ENCODE measurements around the gene BMP8B.
"Not testable (repeated sequence)": the region's sequence is repeated elsewhere in the genome, so short reads cannot be mapped to it uniquely, and the experiment has no call there.

Gene BMP8B

DNA sequence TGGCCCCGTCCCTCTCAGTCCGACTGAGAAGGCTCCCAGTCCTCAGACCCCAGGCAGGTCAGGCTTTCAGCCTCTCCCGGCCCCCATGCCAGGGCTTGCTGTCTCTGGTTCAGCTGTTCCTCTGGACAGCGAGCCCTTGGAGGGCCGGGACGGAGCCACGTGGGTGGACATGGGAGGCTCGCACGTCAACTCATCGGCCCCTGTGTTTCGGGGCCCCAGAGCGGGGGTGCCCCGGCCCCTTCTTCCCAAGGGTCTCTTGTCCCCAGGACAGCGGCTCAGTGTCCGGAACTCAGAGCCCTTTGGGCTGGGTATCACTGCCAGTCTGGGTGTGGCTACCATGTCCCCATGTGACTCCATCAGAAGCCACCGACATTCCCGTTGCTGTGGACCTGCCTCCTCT is 10.8 kb downstream of the BMP8B start:
- not testable (repeated sequence) for DNase-seq

DNA sequence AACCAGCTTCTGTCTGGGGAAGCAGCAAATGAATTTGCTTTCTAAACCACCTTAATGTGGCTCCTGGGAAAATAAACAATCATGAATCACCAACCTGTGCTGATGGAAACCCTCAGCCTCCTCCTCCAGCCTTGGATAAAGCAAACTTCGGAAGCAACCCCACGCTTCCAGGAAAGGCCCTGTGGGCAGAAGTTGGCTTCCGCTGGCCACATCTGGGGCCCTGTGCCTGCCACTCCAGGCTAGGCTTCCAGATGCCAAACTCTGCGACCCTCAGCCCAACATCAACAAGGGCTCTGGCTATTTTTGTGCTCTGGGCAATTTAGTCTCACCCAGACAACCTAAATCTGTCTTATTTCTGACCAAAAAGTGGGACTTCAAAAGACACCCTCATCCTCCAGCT is 11.4 kb downstream of the BMP8B start:
- DNase-seq: no peak

DNA sequence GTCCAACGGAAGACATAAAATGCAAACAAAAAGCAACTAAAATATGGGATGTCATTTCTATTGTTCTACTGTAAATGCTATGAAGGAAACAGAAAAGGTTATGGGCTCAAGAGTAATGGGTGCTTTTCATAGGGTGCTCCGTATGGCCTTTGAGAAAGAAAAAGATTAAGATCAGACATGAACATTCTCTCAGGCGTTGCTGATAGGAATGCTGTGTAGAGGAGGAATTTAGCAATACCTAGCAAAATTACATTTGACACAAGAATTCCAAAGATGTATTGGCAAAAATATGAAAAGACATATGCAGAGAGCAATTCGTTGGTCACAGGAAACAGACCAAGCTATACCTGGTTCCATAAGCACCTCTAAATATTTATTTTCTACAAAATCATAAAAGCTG is 11.8 kb downstream of the BMP8B start:
- no peak for DNase-seq

DNA sequence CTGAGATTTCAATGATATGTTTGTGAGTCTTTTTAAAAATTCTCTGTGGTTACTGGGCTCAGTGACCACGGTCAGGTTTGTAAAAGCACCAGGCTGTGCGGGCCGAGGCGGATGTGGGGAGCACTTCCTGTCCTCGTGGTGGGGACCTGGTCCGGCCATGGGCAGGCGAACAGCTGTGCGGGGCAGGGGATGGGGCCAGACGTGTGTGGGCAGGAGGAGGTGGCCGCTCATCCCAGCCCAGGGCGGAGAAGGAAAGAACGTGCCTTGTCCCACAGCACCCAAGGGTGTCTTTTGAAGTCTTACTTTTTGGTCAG is 12.3 kb downstream of the BMP8B start:
- no peak for DNase-seq

DNA sequence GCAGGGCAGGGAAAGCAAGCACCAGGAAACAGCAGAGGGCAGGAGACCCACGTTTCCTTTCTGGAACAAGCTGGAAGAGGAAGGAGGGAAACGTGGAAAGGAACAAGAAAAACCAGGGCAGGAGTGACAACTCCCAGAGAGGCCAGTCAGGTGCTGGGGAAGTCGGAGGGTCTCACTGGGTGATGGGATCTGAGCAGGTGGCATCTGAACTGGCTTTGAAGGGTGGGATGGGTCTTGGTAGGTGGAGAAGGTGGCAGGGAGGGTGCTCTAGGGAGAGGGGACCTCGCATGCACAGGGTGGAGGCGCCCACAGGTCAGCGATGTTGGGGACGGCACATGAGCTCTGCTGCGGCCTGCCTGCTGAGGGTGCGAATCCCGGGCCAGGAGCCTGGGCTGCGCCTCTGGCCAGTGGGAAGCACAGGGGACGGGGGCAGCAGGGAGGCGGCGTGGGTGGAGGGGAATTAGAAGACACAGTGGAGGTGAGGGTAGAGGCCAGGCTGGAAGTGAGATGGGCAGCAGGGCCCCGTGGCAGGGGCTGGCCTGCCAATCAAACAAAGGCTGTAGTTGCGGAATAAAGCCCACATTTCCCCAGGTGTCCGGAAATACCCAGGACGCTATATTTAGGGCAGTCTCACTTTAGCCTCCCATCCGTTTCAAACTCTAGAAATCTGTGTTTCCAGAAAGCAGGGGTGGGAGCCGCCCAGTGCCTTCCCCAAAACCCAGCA is 12.8 kb downstream of the BMP8B start:
- DNase-seq: not testable (repeated sequence)

GRCh38 chr1:39775141-39775540 is 13.5 kb downstream of the BMP8B start:
- DNase-seq: not testable (repeated sequence)

DNA sequence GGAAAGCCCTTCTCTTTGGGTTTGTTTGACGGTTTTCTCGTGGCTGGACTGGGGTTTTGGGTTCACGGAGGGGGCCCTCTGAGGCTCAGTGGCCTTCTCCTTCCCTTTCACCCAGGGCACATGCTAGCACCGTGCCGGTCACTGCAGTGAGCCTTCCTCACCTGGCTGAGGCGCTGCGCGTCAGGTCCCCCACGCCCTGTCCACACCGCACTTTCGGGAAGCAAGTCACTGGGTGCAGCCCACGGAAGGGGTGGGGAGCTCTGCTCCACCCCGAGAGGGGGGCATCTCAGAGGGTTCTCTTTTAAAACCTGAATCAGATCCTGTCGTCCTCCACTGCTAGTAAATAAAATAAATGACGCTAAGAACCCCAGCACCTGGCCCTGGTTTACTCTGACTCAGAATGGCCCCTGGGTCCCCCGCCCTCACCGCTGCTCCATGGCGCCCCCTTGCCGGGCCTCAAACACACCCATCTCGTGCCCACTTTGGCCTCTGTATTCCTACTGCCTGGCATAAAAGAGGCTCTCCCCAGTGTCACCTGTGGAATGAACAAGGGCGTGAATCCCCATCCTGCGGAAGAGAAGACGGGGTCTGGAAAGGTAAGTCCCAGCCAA is 15.2 kb downstream of the BMP8B start:
- not testable (repeated sequence) for DNase-seq

DNA sequence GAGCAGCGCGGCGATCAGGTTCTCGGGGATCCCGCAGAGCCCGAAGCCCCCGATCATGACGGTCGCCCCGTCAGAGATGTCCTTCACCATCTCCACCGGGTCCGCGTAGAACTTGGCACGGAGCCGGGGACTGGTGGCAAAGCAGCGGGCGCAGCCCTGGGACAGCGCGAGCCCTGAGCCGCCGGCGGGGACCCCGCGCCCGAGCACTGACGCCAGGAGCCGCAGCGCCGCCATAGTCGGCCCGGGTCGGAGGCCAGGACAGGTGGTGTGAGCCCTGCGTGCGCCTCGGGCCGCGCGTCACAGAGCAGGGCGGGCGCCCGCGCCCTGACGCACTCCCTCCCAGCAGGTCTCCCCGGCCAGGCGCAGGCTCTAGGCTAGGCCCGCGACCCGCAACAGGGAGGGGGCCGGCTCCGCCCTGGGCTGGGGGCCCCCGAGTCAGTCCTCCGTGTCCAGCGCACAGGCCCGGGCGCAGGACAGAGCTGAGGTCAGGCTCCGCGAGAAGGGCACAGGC is 17.6 kb downstream of the BMP8B start, which contains the start of gene OXCT2:
TSS of gene OXCT2 (minus strand) at position 327 of the 511 bp plus-strand sequence. CDS start at position 234, 93 bp downstream.
- not testable (repeated sequence) for DNase-seq

- DNase-seq: not testable (repeated sequence)
These were observed 18.3 kb downstream of the BMP8B start for GRCh38 chr1:39770100-39771021.

DNA sequence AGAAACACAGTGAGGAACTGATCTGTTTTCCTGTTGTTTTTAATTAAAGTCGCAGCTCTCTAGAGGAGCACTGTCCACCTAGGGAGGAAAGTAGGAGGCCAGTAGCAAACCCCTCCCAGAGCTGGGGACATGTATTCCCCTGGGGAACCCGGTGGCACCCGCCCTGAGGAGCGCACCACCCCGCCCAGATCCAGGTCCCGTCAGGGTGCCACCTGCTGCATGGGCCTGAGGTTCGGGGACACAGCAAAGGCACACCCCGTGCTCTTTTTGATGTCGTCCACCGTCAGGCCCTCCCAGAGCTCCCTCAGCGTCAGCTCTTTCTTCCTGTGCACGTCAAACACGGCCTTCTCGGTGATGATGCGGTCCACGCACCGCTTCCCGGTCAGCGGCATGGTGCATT is 19.2 kb downstream of the BMP8B start:
- DNase-seq: not testable (repeated sequence)

- not testable (repeated sequence) for DNase-seq
These were observed 22.2 kb downstream of the BMP8B start for GRCh38 chr1:39766466-39766865.

- not testable (repeated sequence) for DNase-seq
These were observed 24.2 kb downstream of the BMP8B start for GRCh38 chr1:39764512-39764911.

GRCh38 chr1:39763619-39764374 is 24.9 kb downstream of the BMP8B start:
- DNase-seq: not testable (repeated sequence)

GRCh38 chr1:39762550-39763540 is 25.8 kb downstream of the BMP8B start:
- no peak for DNase-seq

DNA sequence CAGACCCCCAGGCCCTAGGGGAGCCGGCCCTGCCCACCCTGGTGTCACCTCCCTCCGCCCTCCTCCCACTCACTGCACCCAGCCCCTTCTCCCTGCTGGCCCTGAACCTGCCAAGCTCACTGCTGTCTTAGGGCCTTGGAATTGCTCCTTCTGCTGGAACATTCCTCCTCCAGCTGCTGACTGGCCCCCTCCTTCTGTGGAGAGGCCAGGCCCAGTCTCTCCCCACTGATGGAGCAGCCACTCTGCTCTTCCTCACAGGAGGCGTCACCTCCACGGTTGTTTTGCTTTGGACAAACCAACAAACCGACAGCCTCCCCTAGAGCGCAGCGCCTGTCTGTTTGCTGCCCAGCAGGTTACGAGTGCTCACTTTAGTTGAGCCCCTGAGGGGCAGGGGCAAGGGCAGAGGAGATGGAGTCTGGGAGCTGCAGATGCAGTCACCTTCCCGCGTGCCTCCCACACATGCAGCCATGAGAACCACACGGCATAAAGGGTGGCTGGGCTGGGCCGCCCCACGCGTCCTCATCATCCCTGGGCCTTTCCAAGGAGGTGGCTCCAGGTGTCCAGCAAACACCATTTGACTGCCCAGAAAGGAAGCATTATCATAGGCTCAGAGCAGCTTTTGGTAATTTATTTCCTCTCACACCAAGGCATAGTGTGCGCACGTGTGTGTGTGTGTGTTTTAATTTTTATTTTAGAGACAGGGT is 27.0 kb downstream of the BMP8B start:
- no peak for DNase-seq

DNA sequence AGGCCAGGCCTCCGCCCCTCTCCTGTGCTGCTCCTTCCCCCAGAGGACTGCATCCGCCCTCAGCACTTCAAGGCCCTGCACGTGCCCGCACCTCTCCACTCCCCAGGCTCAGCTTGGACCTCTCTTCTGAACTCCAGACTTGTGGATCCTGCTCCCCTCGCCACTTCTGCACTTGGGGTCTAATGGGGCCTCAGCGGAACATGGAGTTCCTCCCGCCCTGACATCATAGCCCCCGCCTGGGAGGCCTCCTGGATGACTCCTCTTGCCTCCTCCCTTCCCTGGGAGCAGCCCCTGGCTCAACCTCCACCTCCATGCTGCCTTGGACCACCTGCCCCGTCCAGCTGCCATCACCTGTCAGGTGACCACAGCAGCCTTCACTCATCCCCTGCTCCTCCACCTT is 27.6 kb downstream of the BMP8B start:
- DNase-seq: no peak

DNA sequence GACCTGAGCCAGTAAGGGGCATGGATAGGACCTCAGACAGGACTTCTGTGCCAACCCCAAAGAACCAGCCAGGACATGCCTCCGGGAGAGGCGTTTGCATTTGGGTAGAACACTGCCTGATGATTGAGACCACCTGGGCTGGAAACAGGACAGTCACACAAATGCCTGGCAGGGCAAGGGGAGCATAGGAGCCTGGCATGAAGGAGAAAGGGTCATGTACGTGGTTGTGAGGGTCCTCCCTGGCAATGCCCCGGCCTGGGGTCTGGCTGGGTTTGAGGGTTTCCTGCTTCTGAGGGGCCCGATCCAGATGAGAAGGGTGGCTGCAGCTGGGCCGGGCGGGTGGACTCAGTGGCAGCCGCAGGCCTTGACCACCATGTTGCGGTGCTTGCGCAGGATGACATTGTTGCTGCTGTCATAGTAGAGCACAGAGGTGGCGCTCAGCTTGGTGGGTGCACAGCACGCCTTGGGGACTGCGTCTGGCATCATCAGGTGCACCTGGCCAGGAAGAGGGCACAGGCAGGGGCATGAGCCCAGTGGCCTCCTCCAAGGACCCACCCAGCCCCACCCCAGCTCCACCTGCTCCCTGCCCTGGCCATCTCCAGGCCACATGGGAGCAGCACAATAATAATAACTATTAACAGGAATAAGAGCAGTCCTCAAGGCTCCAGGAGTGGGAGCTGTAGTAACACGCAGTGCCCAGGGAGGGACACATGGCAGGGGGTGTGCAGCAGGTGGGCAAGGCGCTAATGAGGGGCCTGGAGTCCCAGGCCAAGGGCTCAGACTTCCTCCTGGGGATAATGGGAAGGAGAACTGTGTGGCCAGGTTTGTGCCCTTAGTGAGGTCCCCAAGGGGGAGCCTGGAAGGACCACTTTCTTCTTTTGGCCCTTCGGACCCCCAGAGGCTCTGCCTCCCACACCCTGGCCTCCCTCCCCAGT is 28.3 kb downstream of the BMP8B start:
- DNase-seq: no peak

DNA sequence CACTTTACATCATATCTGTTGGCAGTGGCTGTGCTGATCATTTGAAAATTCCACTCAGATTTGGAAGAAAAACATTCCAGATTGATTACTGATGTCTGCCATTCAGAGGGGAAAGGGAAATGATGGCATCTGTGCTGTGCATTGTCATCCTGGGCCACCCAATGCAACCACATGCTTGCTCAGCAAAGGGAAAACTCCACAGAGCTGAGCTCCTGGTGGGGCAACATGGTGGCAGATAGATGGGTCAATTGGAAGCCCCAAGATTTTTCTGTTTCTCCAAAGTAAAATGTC is 29.3 kb downstream of the BMP8B start:
- no peak for DNase-seq

Data from effector CD8-positive, alpha-beta T cell (primary cell).